C4-2B (cell line): ENCODE data around the gene TPSD1.

Experiments
- ZFX ChIP-seq: fragments of 450-650 bp; IDR thresholded peaks from 2 replicates; pipeline ENCODE4 v1.6.1; 2017
- TF ChIP-seq, protein P1 (sequence below): fragments of 450-650 bp; conservative IDR thresholded peaks from 2 replicates; pipeline ENCODE4 v1.5.1; 2017; ENCODE audit warnings: mild to moderate bottlenecking

DNA sequence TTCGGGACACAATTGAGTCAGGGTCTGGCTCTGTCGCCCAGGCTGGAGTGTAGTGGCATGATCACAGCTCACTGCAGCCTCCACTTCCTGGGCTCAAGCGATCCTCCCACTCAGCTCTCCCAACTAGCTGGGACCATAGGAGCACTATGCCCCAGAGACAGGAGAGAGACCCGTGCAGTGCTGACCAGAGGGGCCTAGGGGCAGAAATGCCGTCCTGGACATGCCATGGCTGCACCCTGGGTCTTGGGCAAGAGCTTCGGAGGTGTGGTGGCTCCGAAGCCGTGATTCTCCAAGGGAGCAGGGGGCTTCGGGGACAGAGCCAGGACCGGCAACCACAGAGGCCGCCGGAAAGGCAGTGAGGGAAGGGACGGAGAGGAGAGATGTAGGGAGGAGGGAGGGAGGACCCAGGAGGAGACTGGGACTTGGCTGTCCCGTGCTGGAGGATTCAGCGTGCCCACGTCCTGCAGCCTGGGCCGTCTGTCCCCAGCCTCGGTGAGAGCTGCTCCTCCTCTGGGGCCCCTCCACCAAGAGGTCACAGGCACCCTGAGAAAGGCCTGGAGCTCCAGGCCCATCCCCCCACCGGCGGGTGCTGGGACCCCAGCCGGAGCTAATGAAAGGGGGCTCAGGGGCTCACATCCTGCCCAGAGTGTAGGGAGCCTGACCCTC lies 21.9 kb downstream of the TPSD1 start:
- TF ChIP-seq, protein P1, sequence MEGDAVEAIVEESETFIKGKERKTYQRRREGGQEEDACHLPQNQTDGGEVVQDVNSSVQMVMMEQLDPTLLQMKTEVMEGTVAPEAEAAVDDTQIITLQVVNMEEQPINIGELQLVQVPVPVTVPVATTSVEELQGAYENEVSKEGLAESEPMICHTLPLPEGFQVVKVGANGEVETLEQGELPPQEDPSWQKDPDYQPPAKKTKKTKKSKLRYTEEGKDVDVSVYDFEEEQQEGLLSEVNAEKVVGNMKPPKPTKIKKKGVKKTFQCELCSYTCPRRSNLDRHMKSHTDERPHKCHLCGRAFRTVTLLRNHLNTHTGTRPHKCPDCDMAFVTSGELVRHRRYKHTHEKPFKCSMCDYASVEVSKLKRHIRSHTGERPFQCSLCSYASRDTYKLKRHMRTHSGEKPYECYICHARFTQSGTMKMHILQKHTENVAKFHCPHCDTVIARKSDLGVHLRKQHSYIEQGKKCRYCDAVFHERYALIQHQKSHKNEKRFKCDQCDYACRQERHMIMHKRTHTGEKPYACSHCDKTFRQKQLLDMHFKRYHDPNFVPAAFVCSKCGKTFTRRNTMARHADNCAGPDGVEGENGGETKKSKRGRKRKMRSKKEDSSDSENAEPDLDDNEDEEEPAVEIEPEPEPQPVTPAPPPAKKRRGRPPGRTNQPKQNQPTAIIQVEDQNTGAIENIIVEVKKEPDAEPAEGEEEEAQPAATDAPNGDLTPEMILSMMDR = no peak
- TF ChIP-seq ZFX = no peak
